Gastrocnemius medialis (tissue), 4 donors: ENCODE measurements around the gene CLMN.

ENCODE experiments used
- CTCF ChIP-seq, 5 experiments: fragments of 450-650 bp in 3 of 5; fragments of 200-600 bp in 2 of 5; sonication (generic) in 2 of 5; IDR thresholded peaks in 4 of 5; conservative IDR thresholded peaks in 1 of 5; 1 replicate in 4 of 5; 2 replicates in 1 of 5; pipeline ENCODE4 v1.5.1; 2016 to 2019; ENCODE audit warnings: antibody characterized with exemption in 5 of 5, mild to moderate bottlenecking in 3 of 5, moderate library complexity in 3 of 5
- POLR2A ChIP-seq, 2 donors: fragments of 450-650 bp; IDR thresholded peaks; one replicate each; pipeline ENCODE4 v1.6.1; 2017; ENCODE audit warnings: antibody characterized with exemption in 2 of 2, mild to moderate bottlenecking in 2 of 2, moderate library complexity in 2 of 2

- TF ChIP-seq CTCF (IDR thresholded peaks at IDR 0.05 in 4 of 5, conservative IDR thresholded peaks at IDR 0.05 in 1 of 5) (no peak), POLR2A (IDR thresholded peaks at IDR 0.05) (no peak)
Measured at GRCh38 chr14:95346820-95347219, 27.1 kb upstream of the CLMN start.
